Nephron (organoid): ENCODE results near the gene CHP2.

Experiments
- H3K27ac Mint-ChIP-seq, 3 experiments: 2 replicates each; pipeline ENCODE4 v1.8.0; 2020; ENCODE audit warnings: mixed read lengths in 3 of 3, mild to moderate bottlenecking in 2 of 3, moderate library complexity in 1 of 3
- H3K27me3 Mint-ChIP-seq: 2 replicates; pipeline ENCODE4 v1.8.0; 2021; ENCODE audit warnings: low read depth, mild to moderate bottlenecking, moderate library complexity, mixed read lengths
- H3K36me3 Mint-ChIP-seq: 2 replicates; pipeline ENCODE4 v1.8.0; 2020; ENCODE audit warnings: low read depth, mixed read lengths
- H3K4me1 Mint-ChIP-seq: 2 replicates; pipeline ENCODE4 v1.8.0; 2020; ENCODE audit warnings: mixed read lengths
- H3K4me3 Mint-ChIP-seq, 3 experiments: 2 replicates each; pipeline ENCODE4 v1.8.0; 2020; ENCODE audit warnings: mild to moderate bottlenecking in 3 of 3, mixed read lengths in 3 of 3, moderate library complexity in 2 of 3
- H3K9me3 Mint-ChIP-seq: 2 replicates; pipeline ENCODE4 v1.8.0; 2020; ENCODE audit warnings: mixed read lengths
- TF ChIP-seq, protein P1 (sequence below), 3 experiments: fragments of 200-600 bp; sonication (generic); IDR thresholded peaks; one replicate each; pipeline ENCODE4 v1.5.0; 2021; ENCODE audit warnings: antibody characterized with exemption in 3 of 3; ENCODE audit not compliant: unreplicated experiment in 3 of 3

The CHP2 gene

DNA sequence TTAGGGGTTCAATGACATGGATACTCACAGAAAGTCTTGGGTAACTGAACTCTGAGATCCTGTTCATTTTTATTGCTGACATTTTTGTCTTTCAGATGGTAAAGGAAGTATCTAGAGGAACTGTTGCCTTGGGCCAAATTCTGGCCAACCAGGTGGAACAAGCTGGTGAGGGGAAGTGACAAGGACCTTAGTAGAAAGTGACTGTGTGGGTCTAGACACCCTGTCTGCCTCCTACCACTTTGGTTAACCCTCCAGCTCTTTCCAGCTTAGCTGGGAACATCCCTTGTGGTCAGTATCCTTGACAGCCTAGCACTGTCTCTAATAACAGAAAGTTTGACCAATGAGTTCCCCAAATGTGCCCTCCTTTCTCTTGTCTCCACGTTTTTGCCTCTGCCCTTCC, 52.2 kb downstream of the CHP2 start:
- TF ChIP-seq, protein P1, sequence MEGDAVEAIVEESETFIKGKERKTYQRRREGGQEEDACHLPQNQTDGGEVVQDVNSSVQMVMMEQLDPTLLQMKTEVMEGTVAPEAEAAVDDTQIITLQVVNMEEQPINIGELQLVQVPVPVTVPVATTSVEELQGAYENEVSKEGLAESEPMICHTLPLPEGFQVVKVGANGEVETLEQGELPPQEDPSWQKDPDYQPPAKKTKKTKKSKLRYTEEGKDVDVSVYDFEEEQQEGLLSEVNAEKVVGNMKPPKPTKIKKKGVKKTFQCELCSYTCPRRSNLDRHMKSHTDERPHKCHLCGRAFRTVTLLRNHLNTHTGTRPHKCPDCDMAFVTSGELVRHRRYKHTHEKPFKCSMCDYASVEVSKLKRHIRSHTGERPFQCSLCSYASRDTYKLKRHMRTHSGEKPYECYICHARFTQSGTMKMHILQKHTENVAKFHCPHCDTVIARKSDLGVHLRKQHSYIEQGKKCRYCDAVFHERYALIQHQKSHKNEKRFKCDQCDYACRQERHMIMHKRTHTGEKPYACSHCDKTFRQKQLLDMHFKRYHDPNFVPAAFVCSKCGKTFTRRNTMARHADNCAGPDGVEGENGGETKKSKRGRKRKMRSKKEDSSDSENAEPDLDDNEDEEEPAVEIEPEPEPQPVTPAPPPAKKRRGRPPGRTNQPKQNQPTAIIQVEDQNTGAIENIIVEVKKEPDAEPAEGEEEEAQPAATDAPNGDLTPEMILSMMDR (IDR thresholded peaks at IDR 0.05; ENCODE audit: unreplicated experiment in 3 of 3) = no peak
- Mint-ChIP-seq H3K9me3 (no peaks in the 10 kb centered on the region), H3K4me1 (no peaks in the 10 kb centered on the region), H3K27me3 (peaks cover 36% of the 10 kb centered on the region), H3K4me3 (no peak overlapping the region), H3K36me3 (no peaks in the 10 kb centered on the region), H3K27ac (no peak overlapping the region)
